ENCODE measurements around the gene NLGN4X. TPM values are rescaled to one million over a fixed set of nuclear protein-coding genes. Genes with fewer than 3 reads are reported as not detected.

Gene NLGN4X
- total and polyA plus RNA-seq, 2 donors from 2014 or later = 0.41 to 5.6 TPM

DNA sequence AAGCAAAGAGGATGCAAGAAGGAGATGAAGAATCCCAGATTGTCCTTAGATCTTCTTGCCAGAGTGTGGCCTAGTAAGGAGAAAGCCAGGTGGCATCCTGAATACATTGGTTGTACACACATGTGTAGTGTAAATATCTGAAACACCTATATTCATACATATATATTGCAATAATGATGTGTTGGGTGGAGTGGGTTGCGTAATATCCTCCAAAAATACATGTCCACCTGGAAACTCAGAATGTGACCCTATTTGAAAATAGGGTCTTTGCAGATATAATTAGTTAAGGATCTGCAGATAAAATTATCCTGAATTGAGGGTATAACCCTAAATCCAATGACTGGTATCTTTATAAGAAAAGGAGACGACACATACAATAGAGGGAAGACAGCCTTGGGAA, 216.3 kb downstream of the NLGN4X start:
- no peaks in the 10 kb centered on the region for H3K4me1 ChIP-seq (ENCODE audit: control insufficient read depth in 2 of 3, insufficient read depth in 2 of 3, low read depth in 1 of 3, low read length in 3 of 3)
- intact Hi-C loops (cut with DNase I) = no loop called here
- no peak overlapping the region for H3K27ac ChIP-seq (ENCODE audit: low read depth in 2 of 2, low read length in 2 of 2)
- TF ChIP-seq, protein P1, sequence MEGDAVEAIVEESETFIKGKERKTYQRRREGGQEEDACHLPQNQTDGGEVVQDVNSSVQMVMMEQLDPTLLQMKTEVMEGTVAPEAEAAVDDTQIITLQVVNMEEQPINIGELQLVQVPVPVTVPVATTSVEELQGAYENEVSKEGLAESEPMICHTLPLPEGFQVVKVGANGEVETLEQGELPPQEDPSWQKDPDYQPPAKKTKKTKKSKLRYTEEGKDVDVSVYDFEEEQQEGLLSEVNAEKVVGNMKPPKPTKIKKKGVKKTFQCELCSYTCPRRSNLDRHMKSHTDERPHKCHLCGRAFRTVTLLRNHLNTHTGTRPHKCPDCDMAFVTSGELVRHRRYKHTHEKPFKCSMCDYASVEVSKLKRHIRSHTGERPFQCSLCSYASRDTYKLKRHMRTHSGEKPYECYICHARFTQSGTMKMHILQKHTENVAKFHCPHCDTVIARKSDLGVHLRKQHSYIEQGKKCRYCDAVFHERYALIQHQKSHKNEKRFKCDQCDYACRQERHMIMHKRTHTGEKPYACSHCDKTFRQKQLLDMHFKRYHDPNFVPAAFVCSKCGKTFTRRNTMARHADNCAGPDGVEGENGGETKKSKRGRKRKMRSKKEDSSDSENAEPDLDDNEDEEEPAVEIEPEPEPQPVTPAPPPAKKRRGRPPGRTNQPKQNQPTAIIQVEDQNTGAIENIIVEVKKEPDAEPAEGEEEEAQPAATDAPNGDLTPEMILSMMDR (IDR thresholded peaks at IDR 0.05; ENCODE audit: borderline replicate concordance, extremely low read depth, insufficient read depth) = no peak
- DNase-seq (no peak), FAIRE-seq (no peak)
- no peaks in the 10 kb centered on the region for H3K36me3 ChIP-seq (ENCODE audit: control insufficient read depth in 2 of 3, insufficient read depth in 3 of 3, low read length in 3 of 3)
- H3K4me3 ChIP-seq (ENCODE audit: low read length in 3 of 3) = no peak overlapping the region
- H3K9ac ChIP-seq (ENCODE audit: low read length in 3 of 3) = no peak overlapping the region
- H3K9me3 ChIP-seq (ENCODE audit: control insufficient read depth in 2 of 3, insufficient read depth in 1 of 3, low read length in 3 of 3) = no peaks in the 10 kb centered on the region
- H3K27me3 ChIP-seq (ENCODE audit: control insufficient read depth, insufficient read depth, low read length) = no peaks in the 10 kb centered on the region

DNA sequence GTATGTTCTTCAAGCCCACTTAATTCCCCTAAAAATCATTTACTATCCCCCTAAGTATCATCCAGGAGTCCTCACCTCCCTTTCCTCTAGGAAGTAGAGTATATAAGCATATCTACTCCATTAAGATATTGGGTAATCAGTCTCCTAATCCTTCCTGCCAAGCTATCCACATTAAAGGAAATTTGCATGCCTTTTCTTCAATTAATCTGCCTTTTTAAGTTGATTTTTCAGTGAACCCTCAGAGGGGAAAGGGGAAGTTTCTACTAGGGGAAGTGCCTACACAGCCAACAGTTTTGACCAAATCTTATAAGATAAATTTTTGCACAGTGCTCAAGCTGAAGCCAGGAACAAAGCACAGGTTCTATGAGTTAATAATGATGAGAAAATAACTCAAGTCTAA, 222.8 kb downstream of the NLGN4X start:
- H3K36me3 ChIP-seq (ENCODE audit: control insufficient read depth in 2 of 3, insufficient read depth in 3 of 3, low read length in 3 of 3) = no peaks in the 10 kb centered on the region
- no peak overlapping the region for H3K9ac ChIP-seq (ENCODE audit: low read length in 3 of 3)
- DNase-seq = no peak
- H3K9me3 ChIP-seq (ENCODE audit: control insufficient read depth in 2 of 3, insufficient read depth in 1 of 3, low read length in 3 of 3) = no peaks in the 10 kb centered on the region
- no peaks in the 10 kb centered on the region for H3K27me3 ChIP-seq (ENCODE audit: control insufficient read depth, insufficient read depth, low read length)
- no peak for FAIRE-seq
- TF ChIP-seq, protein P1 (IDR thresholded peaks at IDR 0.05; ENCODE audit: borderline replicate concordance, extremely low read depth, insufficient read depth) = no peak
- H3K27ac ChIP-seq (ENCODE audit: low read depth in 2 of 2, low read length in 2 of 2) = no peak overlapping the region
- H3K4me3 ChIP-seq (ENCODE audit: low read length in 3 of 3) = no peak overlapping the region
- H3K4me1 ChIP-seq (ENCODE audit: control insufficient read depth in 2 of 3, insufficient read depth in 2 of 3, low read depth in 1 of 3, low read length in 3 of 3) = no peaks in the 10 kb centered on the region
- intact Hi-C loops (cut with DNase I) = no loop called here

DNA sequence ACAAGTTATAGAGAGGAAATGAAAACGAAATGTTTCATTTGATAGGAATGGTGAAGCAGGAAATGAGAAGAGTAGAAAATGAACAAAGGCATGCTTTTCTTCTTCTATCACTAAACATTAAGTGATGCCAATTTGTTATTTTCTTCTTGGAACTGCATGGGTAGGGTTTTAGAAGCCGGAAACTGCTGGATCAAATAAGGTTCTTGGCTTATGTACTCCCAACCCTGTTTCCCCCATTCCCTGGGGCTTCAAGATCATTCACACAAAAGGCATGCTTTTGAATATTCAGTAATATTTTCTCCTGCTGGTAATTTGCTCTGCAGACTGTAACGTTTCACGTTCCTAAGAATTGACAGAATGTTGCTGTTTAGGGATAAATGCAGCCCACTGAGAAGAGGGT, 224.1 kb downstream of the NLGN4X start:
- intact Hi-C loops (cut with DNase I) = no loop called here
- DNase-seq = no peak
- Histone ChIP-seq H3K9ac (ENCODE audit: low read length in 3 of 3) (no peak overlapping the region), H3K4me1 (ENCODE audit: control insufficient read depth in 2 of 3, insufficient read depth in 2 of 3, low read depth in 1 of 3, low read length in 3 of 3) (no peaks in the 10 kb centered on the region), H3K9me3 (ENCODE audit: control insufficient read depth in 2 of 3, insufficient read depth in 1 of 3, low read length in 3 of 3) (no peaks in the 10 kb centered on the region), H3K27ac (ENCODE audit: low read depth in 2 of 2, low read length in 2 of 2) (no peak overlapping the region), H3K36me3 (ENCODE audit: control insufficient read depth in 2 of 3, insufficient read depth in 3 of 3, low read length in 3 of 3) (no peaks in the 10 kb centered on the region), H3K27me3 (ENCODE audit: control insufficient read depth, insufficient read depth, low read length) (no peaks in the 10 kb centered on the region), H3K4me3 (ENCODE audit: low read length in 3 of 3) (no peak overlapping the region)
- TF ChIP-seq, protein P1 (IDR thresholded peaks at IDR 0.05; ENCODE audit: borderline replicate concordance, extremely low read depth, insufficient read depth) = no peak
- no peak for FAIRE-seq

DNA sequence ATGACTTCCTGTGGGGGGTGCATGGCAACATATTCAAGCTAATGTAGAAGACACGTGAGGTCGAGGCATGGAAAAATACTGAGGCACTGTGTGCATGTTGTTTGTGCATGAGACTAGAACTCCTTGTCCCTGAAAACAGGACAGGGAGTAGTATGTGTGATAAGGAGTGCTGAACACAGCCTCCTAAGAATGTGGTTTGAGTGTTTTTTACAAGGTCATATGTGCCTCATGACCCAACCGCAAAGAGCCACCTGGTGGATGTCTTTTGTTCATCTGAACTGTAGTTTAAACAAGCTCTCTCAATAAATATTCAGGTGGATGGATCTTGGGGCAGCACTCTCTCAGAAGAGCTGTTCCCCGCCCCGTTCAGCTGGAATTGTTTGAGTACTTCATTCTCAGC, 226.6 kb downstream of the NLGN4X start:
- intact Hi-C loops (cut with DNase I) = no loop called here
- TF ChIP-seq, protein P1 (IDR thresholded peaks at IDR 0.05; ENCODE audit: borderline replicate concordance, extremely low read depth, insufficient read depth) = no peak
- no peak overlapping the region for H3K4me3 ChIP-seq (ENCODE audit: low read length in 3 of 3)
- no peak for FAIRE-seq
- H3K27ac ChIP-seq (ENCODE audit: low read depth in 2 of 2, low read length in 2 of 2) = no peak overlapping the region
- H3K9ac ChIP-seq (ENCODE audit: low read length in 3 of 3) = no peak overlapping the region
- no peaks in the 10 kb centered on the region for H3K9me3 ChIP-seq (ENCODE audit: control insufficient read depth in 2 of 3, insufficient read depth in 1 of 3, low read length in 3 of 3)
- H3K27me3 ChIP-seq (ENCODE audit: control insufficient read depth, insufficient read depth, low read length) = no peaks in the 10 kb centered on the region
- H3K4me1 ChIP-seq (ENCODE audit: control insufficient read depth in 2 of 3, insufficient read depth in 2 of 3, low read depth in 1 of 3, low read length in 3 of 3) = no peaks in the 10 kb centered on the region
- no peaks in the 10 kb centered on the region for H3K36me3 ChIP-seq (ENCODE audit: control insufficient read depth in 2 of 3, insufficient read depth in 3 of 3, low read length in 3 of 3)
- no peak for DNase-seq

Measured in kidney (tissue), 14 donors.